Forelimb muscle (tissue), 1 donor: ENCODE data around the gene SLC35F3. TPM values are rescaled to one million over a fixed set of nuclear protein-coding genes. Genes with fewer than 3 reads are reported as not detected.
"Not testable (repeated sequence)": the region's sequence is repeated elsewhere in the genome, so short reads cannot be mapped to it uniquely, and the experiment has no call there.

Experiments used
- DNase-seq: peaks from one replicate; pipeline ENCODE4 v3.0.0-alpha.2; 2013; ENCODE audit warnings: low read depth
- polyA plus RNA-seq: library from polyadenylated mRNA; unstranded; fragments of 120-200 nt; gene quantifications from one replicate; pipeline ENCODE4 v1.2.1, GENCODE V29; 2013; ENCODE audit not compliant: insufficient read length

The SLC35F3 gene
- polyA plus RNA-seq, 1 donor, result 0.53 TPM

- no peak for DNase-seq
Measured at GRCh38 chr1:234288946-234289345, 384.5 kb downstream of the SLC35F3 start.

- no peak for DNase-seq
Measured at GRCh38 chr1:234289538-234290305, 385.2 kb downstream of the SLC35F3 start.

GRCh38 chr1:234292011-234292410, 387.5 kb downstream of the SLC35F3 start:
- DNase-seq, result no peak

GRCh38 chr1:234292548-234292947, 388.1 kb downstream of the SLC35F3 start:
- DNase-seq, result no peak

GRCh38 chr1:234294109-234294817, 389.8 kb downstream of the SLC35F3 start:
- no peak for DNase-seq

GRCh38 chr1:234295068-234295467, 390.6 kb downstream of the SLC35F3 start:
- DNase-seq, result no peak

GRCh38 chr1:234295626-234296025, 391.1 kb downstream of the SLC35F3 start:
- no peak for DNase-seq

GRCh38 chr1:234296496-234296895, 392.0 kb downstream of the SLC35F3 start:
- no peak for DNase-seq

GRCh38 chr1:234297668-234298067, 393.2 kb downstream of the SLC35F3 start:
- no peak for DNase-seq

GRCh38 chr1:234300096-234300495, 395.6 kb downstream of the SLC35F3 start:
- DNase-seq, result no peak

- not testable (repeated sequence) for DNase-seq
Measured at GRCh38 chr1:234301663-234302062, 397.2 kb downstream of the SLC35F3 start.

GRCh38 chr1:234302354-234302962, 398.0 kb downstream of the SLC35F3 start:
- no peak for DNase-seq

- no peak for DNase-seq
Measured at GRCh38 chr1:234303231-234303630, 398.8 kb downstream of the SLC35F3 start.

GRCh38 chr1:234307726-234308125, 403.2 kb downstream of the SLC35F3 start:
- DNase-seq, result no peak

- DNase-seq, result no peak
Measured at GRCh38 chr1:234309243-234309597, 404.7 kb downstream of the SLC35F3 start.

GRCh38 chr1:234309598-234310459, 405.4 kb downstream of the SLC35F3 start:
- no peak for DNase-seq

GRCh38 chr1:234310460-234310817, 406.0 kb downstream of the SLC35F3 start:
- DNase-seq, result no peak

GRCh38 chr1:234311414-234311813, 406.9 kb downstream of the SLC35F3 start:
- DNase-seq, result no peak

- no peak for DNase-seq
Measured at GRCh38 chr1:234313171-234313570, 408.7 kb downstream of the SLC35F3 start.

GRCh38 chr1:234315091-234315541, 410.6 kb downstream of the SLC35F3 start:
- DNase-seq, result no peak

GRCh38 chr1:234315588-234315987, 411.1 kb downstream of the SLC35F3 start:
- no peak for DNase-seq

- DNase-seq, result no peak
Measured at GRCh38 chr1:234316486-234316885, 412.0 kb downstream of the SLC35F3 start.
